Stimulated activated CD4-positive, alpha-beta T cell treated with anti-CD3 and anti-CD28 coated beads, TNF-alpha, amount 100 ng/mL, for 24 hours (primary cell): ENCODE results near the gene MRC2.
A peak's percentile ranks its signal among the peaks of the same experiment; 100 is the strongest.
"Not testable (repeated sequence)": the region's sequence is repeated elsewhere in the genome, so short reads cannot be mapped to it uniquely, and the experiment has no call there.

Experiments used
- DNase-seq, 3 experiments: peaks; one replicate each; pipeline ENCODE4 v3.0.0-alpha.2; 2020; ENCODE audit warnings: low read depth in 3 of 3

MRC2 gene

DNA sequence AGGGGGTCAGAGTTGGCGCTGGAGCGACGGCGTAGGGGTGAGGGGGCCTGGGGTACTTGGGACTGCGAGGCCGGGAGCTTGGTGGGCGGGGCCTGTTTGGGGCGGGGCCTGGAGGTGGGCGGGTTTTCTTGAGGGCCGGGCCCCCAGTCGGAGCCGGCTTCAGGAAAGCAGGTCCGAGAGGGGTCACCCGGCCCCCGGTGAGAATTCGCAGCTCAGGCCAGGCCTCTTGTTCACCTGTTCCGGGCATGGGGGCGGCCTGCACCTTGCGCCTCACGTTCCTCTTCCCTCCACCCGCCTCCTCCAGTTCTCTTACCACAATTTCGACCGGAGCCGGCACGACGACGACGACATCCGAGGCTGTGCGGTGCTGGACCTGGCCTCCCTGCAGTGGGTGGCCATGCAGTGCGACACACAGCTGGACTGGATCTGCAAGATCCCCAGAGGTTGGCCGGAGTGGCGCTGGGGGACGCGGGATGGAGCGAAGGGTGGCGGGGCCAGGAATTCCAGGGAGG, 52.5 kb downstream of the MRC2 start:
- DNase-seq = no peak

GRCh38 chr17:62680541-62681052, 53.1 kb downstream of the MRC2 start:
- no peak for DNase-seq

- no peak for DNase-seq
Observed at GRCh38 chr17:62681061-62681938, 53.8 kb downstream of the MRC2 start.

DNA sequence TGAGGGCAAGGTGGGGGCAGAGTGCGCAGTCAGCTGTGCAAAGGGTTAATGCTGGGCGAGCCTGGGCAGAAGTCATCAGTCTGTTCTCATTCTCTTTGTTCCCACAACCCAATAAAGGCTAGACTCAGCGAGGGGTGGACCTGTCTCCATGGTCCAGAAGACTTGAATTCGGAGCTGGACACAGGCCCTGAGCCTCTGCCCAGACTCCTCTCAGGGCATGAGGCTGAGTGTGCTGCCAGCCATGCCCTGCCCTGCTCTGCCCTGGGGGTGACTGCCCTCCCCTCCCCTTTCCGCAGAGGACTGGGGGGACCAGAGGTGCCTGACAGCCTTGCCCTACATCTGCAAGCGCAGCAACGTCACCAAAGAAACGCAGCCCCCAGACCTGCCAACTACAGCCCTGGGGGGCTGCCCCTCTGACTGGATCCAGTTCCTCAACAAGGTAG, 54.5 kb downstream of the MRC2 start:
- DNase-seq = no peak

- DNase-seq = no peak
Observed at GRCh38 chr17:62684179-62684578, 56.7 kb downstream of the MRC2 start.

- no peak for DNase-seq
Observed at GRCh38 chr17:62687997-62688396, 60.5 kb downstream of the MRC2 start.

DNA sequence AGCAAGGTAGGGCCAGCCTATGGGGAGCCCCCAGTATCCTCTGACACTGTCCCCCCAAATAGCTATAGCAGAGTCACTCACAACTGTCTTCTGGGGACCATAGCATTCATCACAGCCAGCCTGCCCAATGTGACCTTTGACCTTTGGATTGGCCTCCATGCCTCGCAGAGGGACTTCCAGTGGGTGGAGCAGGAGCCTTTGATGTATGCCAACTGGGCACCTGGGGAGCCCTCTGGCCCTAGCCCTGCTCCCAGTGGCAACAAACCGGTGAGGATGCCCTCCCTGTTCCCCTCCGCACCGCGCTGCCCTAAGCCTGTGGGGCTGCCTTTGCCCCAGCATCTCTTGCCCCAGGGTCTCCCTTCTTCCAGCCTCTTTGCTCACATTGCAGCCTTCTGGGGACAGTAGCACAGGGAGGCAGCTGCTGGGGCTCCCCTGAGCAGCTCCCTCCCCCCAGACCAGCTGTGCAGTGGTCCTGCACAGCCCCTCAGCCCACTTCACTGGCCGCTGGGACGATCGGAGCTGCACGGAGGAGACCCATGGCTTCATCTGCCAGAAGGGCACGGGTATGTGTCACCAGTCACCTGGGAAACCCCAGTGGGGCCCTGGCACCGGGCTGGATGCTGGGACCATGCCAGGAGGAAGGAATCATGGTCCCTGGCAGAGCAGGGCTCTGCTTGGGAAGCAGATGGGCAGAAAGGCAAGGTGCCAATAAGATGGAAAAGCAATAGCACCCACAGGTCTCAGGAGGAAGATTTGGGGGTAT, 61.1 kb downstream of the MRC2 start:
- no peak for DNase-seq

DNA sequence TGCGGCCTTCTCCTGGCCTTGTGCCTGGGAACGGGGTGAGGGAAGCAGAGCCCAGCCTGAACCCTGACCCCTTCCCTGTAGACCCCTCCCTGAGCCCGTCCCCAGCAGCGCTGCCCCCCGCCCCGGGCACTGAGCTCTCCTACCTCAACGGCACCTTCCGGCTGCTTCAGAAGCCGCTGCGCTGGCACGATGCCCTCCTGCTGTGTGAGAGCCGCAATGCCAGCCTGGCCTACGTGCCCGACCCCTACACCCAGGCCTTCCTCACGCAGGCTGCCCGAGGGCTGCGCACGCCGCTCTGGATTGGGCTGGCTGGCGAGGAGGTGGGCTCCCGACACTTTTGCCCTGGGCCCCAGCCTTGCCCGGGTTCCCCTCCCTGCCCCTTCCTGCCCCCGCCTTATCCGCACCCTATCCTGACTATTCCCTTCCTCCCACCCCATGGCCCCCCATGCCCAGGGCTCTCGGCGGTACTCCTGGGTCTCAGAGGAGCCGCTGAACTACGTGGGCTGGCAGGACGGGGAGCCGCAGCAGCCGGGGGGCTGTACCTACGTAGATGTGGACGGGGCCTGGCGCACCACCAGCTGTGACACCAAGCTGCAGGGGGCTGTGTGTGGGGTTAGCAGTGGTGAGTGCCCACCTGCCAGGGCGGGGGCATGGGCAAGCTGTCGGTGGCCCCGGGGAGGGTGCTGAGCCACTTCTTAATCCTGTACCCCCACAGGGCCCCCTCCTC, 62.1 kb downstream of the MRC2 start:
- no peak for DNase-seq

- DNase-seq = no peak
Observed at GRCh38 chr17:62690168-62690897, 62.9 kb downstream of the MRC2 start.

- DNase-seq = not testable (repeated sequence)
Observed at GRCh38 chr17:62691589-62691915, 64.1 kb downstream of the MRC2 start.

- no peak for DNase-seq
Observed at GRCh38 chr17:62692159-62692651, 64.7 kb downstream of the MRC2 start.

GRCh38 chr17:62692721-62693431, 65.4 kb downstream of the MRC2 start:
- peak in 1 of 3 experiments; percentile 18 for DNase-seq

DNA sequence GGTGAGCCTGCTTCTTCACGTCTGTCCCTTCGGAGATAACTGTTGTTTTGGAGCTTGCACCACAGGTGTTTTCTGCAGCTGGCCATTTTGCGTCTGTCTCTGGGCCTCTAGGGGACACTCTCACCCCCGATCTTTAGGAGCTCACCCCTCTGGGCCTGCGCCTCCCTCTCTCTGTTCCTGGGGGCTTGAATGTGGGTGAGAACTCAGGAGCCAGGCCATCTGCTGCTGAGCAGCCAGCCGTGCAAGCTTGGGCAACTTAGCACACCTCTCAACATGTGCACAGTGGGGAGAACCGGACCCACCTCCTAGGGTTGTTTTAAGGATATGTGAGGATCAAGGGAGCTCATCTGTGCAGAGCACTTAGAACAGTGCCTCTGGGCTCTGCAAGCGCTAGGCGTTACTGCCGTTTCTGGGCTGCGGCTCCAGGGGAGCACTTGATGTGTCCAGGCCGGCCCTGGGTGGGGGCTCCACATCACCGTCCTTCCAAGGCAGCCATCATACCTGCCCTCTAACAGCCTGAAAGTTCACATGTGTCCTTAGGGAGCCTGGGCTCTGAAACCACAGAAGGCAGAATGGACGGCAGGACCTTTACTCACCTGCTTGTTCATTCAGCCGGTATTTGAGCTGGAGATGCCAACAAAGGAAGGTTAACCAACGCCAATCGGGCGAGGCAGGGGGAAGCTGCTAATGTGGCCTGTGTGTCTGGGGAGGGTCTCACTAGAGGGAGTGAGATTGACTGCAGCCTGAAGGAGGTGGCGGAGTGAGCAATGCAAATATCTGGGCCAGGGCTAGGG, 66.3 kb downstream of the MRC2 start:
- no peak for DNase-seq

GRCh38 chr17:62695093-62695738, 67.7 kb downstream of the MRC2 start:
- not testable (repeated sequence) for DNase-seq

DNA sequence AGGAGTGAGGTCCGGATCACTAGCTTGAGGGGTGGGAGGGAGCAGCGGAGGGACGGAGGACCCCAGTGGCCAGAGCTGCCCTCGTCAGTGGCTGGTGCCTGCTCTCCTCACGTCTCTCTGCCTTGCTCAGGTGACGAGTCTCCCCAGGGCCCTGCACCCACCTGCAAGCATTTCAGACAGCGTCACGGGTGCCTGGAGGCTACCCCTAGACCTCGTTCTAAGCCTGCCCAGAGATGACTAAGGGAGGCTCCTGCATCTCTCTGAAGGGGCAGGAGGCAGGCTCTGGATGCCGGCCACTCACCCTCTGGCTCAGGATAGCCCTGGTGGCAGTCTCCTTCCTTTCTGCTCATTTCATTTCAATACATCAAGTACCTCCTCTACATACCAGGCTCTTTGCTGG, 68.8 kb downstream of the MRC2 start:
- no peak for DNase-seq

DNA sequence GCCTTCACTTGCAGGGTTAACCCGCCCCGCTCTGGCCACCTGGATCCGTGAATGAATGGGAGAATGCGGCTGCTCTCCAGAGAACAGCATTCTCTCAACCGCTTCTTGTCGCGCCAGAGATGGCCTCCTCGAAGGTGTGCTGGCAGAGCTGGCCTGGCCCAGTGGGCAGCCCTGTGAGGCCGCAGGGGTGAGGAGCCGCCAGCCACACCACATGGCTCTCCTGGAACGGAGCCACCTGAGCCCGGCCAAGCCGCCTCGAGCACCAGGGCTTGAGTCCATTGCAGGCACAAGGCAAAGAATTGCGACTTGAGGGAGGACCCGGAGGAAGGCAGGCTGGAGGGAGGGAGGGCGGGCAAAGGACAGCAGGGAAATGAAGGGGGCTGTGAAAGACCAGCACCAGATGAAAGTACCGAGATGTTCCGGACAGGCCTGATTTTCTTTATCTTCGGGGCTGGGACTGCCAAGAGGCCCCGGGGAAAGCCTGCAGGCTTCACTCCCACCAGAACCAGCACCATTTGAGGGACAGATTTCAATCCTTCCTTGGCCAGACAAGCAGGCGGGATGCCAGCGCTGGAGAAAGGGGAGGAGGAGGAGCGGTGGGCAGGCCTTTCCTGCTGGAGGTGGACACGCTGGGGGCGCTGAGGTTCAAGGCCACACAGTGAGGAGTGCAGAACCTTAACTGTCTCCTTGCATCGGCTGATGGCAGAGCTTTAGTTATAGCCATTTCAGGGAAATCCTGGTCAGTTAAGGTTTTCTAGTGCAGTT, 69.4 kb downstream of the MRC2 start:
- DNase-seq = no peak

DNA sequence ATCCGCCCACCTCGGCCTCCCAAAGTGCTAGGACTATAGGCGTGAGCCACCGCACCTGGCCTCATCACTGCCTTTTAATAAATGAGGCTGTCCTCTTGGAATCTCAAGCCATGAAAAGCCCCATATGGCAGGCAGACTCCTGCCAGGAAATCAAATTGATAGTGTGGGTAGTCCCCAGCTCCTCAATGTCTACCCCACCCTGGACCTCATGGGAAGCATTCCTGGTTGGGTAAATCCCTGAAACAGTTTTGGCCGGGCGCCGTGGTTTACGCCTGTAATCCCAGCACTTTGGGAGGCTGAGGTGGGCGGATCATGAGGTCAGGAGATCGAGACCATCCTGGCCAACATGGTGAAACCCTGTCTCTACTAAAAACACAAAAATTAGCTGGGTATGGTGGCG, 71.0 kb downstream of the MRC2 start:
- not testable (repeated sequence) for DNase-seq

DNA sequence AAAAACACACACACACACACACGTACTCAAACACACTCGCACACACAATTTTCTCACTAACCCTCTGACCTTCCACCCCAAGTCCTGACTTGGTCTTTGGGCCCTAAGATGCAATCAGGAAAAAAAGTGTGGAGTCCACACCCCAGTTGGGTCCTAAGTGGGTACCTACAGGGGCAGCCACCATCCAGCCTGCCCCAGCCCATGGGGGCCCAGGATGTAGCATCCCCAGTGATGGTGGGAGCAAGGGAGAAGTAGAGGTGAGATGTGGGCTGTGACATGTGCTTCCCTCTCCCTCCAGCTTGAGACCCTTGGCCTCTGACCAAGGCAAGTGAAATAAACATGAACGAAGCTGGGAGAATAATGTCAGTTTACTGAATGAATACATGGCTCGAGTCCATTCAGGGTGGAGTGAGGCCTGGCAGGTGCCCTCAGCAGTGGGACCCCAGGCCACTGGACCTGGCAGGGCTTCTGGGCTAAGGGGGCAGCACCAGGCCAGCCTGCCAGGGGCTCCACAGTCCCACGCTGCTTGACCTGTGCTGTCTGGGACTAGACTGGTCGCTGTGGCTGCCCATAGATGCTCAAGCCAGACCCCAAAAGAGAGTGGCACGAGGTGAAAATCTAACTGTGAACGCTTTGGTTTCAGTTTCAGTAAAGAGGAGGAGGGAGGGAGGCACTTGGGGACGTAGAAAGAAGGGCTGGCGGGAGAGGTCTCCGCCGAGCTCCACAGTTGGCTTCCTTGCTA, 73.7 kb downstream of the MRC2 start:
- no peak for DNase-seq
